ENCODE results near the gene PACS1. TPM values are rescaled to one million over a fixed set of nuclear protein-coding genes. Genes with fewer than 3 reads are reported as not detected.

PACS1 gene
- total and polyA plus RNA-seq, 9 donors, result 22.4 to 92.9 (median 73.9) TPM

GRCh38 chr11:66151273-66151672, 81.2 kb downstream of the PACS1 start:
- no peak overlapping the region for H3K27ac ChIP-seq
- H3K36me3 ChIP-seq, result no peaks in the 10 kb centered on the region
- no peak for DNase-seq
- H3K27me3 ChIP-seq, result no peaks in the 10 kb centered on the region
- no peak overlapping the region for H3K4me3 ChIP-seq
- 75 to 85% (median 80%) methylated on average over 4 of the region's 4 CpGs for WGBS, 3 donors
- no peak for TF ChIP-seq POLR2A (IDR thresholded peaks at IDR 0.05)
- intact Hi-C loops (cut with DNase I), result no loop called here
- no peaks in the 10 kb centered on the region for H3K9me3 ChIP-seq
- H3K4me1 ChIP-seq (ENCODE audit: insufficient read depth), result no peaks in the 10 kb centered on the region

GRCh38 chr11:66154109-66154508, 84.0 kb downstream of the PACS1 start:
- TF ChIP-seq CTCF (IDR thresholded peaks at IDR 0.05), result no peak
- TF ChIP-seq EP300 (IDR thresholded peaks at IDR 0.05), result no peak
- no peak for TF ChIP-seq POLR2A (IDR thresholded peaks at IDR 0.05)
- no peaks in the 10 kb centered on the region for H3K9me3 ChIP-seq
- H3K27me3 ChIP-seq, result no peaks in the 10 kb centered on the region
- 74 to 85% (median 85%) methylated on average over 2 of the region's 2 CpGs for WGBS, 3 donors
- no peaks in the 10 kb centered on the region for H3K36me3 ChIP-seq
- no peak for DNase-seq
- intact Hi-C loops (cut with DNase I), result no loop called here
- H3K27ac ChIP-seq, result no peak overlapping the region
- H3K4me1 ChIP-seq (ENCODE audit: insufficient read depth), result no peaks in the 10 kb centered on the region
- H3K4me3 ChIP-seq, result no peak overlapping the region

- H3K4me1 ChIP-seq (ENCODE audit: insufficient read depth), result no peaks in the 10 kb centered on the region
- DNase-seq, result no peak
- 80 to 85% (median 84%) methylated on average over 7 of the region's 7 CpGs for WGBS, 3 donors
Observed at GRCh38 chr11:66155387-66156073, 85.5 kb downstream of the PACS1 start.

GRCh38 chr11:66157182-66157864, 87.3 kb downstream of the PACS1 start:
- TF ChIP-seq POLR2A (IDR thresholded peaks at IDR 0.05), result no peak
- Histone ChIP-seq H3K4me3 (no peak overlapping the region), H3K9me3 (no peaks in the 10 kb centered on the region), H3K36me3 (no peaks in the 10 kb centered on the region), H3K4me1 (ENCODE audit: insufficient read depth) (no peaks in the 10 kb centered on the region), H3K27me3 (no peaks in the 10 kb centered on the region), H3K27ac (no peak overlapping the region)
- intact Hi-C loops (cut with DNase I), result no loop called here
- no peak for DNase-seq

More at GRCh38 chr11:66155387-66156073, 85.5 kb downstream of the PACS1 start:
- no peaks in the 10 kb centered on the region for H3K9me3 ChIP-seq
- H3K36me3 ChIP-seq, result no peaks in the 10 kb centered on the region
- H3K4me3 ChIP-seq, result no peak overlapping the region
- intact Hi-C loops (cut with DNase I), result no loop called here
- H3K27me3 ChIP-seq, result no peaks in the 10 kb centered on the region
- no peak for TF ChIP-seq EP300 (IDR thresholded peaks at IDR 0.05)
- no peak for TF ChIP-seq CTCF (IDR thresholded peaks at IDR 0.05)
- TF ChIP-seq POLR2A (IDR thresholded peaks at IDR 0.05), result no peak
- H3K27ac ChIP-seq, result no peak overlapping the region

- no peaks in the 10 kb centered on the region for H3K4me1 ChIP-seq (ENCODE audit: insufficient read depth)
- no peak for DNase-seq
- H3K27ac ChIP-seq, result no peak overlapping the region
- H3K9me3 ChIP-seq, result no peaks in the 10 kb centered on the region
- H3K27me3 ChIP-seq, result no peaks in the 10 kb centered on the region
- WGBS, 3 donors, result 87 to 89% (median 87%) methylated on average over 5 of the region's 5 CpGs
- intact Hi-C loops (cut with DNase I), result no loop called here
- H3K4me3 ChIP-seq, result no peak overlapping the region
- H3K36me3 ChIP-seq, result no peaks in the 10 kb centered on the region
- TF ChIP-seq POLR2A (IDR thresholded peaks at IDR 0.05), result no peak
- TF ChIP-seq EP300 (IDR thresholded peaks at IDR 0.05), result no peak
- TF ChIP-seq CTCF (IDR thresholded peaks at IDR 0.05), result no peak
Observed at GRCh38 chr11:66158156-66158555, 88.1 kb downstream of the PACS1 start.

Measured in ovary (tissue), 9 donors.